Measurements from ENCODE around the gene RAB38. TPM values are rescaled to one million over a fixed set of nuclear protein-coding genes. Genes with fewer than 3 reads are reported as not detected.

Gene RAB38
- total and polyA plus RNA-seq, 8 donors: 1.0 to 9.0 (median 2.9) TPM; not detected in 1

GRCh38 chr11:88206751-88207150 is 31.5 kb upstream of the RAB38 start:
- DNase-seq: no peak
- TF ChIP-seq POLR2A (IDR thresholded peaks at IDR 0.05): no peak
- no peak for TF ChIP-seq EP300 (IDR thresholded peaks at IDR 0.05)
- TF ChIP-seq CTCF (IDR thresholded peaks at IDR 0.05): no peak
- no peak for TF ChIP-seq POLR2AphosphoS5 (IDR thresholded peaks at IDR 0.05)
- WGBS, 5 donors: 0% methylated on average over 1 of the region's 1 CpG
- intact Hi-C loops (cut with DNase I; ENCODE audit: low total_unique reads): no loop called here
- Histone ChIP-seq H3K9me3 (no peaks in the 10 kb centered on the region), H3K4me1 (no peaks in the 10 kb centered on the region), H3K4me3 (no peak overlapping the region), H3K27me3 (no peaks in the 10 kb centered on the region), H3K27ac (no peak overlapping the region), H3K36me3 (no peaks in the 10 kb centered on the region)

- H3K9me3 ChIP-seq: no peaks in the 10 kb centered on the region
- no peak overlapping the region for H3K4me3 ChIP-seq
- no peak overlapping the region for H3K27ac ChIP-seq
- TF ChIP-seq CTCF (IDR thresholded peaks at IDR 0.05) (no peak), POLR2AphosphoS5 (IDR thresholded peaks at IDR 0.05) (no peak), EP300 (IDR thresholded peaks at IDR 0.05) (no peak), POLR2A (IDR thresholded peaks at IDR 0.05) (no peak)
- H3K36me3 ChIP-seq: no peaks in the 10 kb centered on the region
- no peaks in the 10 kb centered on the region for H3K4me1 ChIP-seq
- intact Hi-C loops (cut with DNase I; ENCODE audit: low total_unique reads): no loop called here
- WGBS, 5 donors: 91 to 96% (median 93%) methylated on average over 3 of the region's 3 CpGs
- no peak for DNase-seq
- no peaks in the 10 kb centered on the region for H3K27me3 ChIP-seq
These were observed 29.1 kb upstream of the RAB38 start for GRCh38 chr11:88204353-88204752.

GRCh38 chr11:88203604-88204003 is 28.4 kb upstream of the RAB38 start:
- TF ChIP-seq POLR2AphosphoS5 (IDR thresholded peaks at IDR 0.05): no peak
- TF ChIP-seq POLR2A (IDR thresholded peaks at IDR 0.05): no peak
- TF ChIP-seq EP300 (IDR thresholded peaks at IDR 0.05): no peak
- no peak for TF ChIP-seq CTCF (IDR thresholded peaks at IDR 0.05)
- Histone ChIP-seq H3K4me1 (no peaks in the 10 kb centered on the region), H3K36me3 (no peaks in the 10 kb centered on the region), H3K4me3 (no peak overlapping the region), H3K9me3 (no peaks in the 10 kb centered on the region), H3K27me3 (no peaks in the 10 kb centered on the region), H3K27ac (no peak overlapping the region)
- intact Hi-C loops (cut with DNase I; ENCODE audit: low total_unique reads): no loop called here
- no peak for DNase-seq
- 94 to 99% (median 98%) methylated on average over 2 of the region's 2 CpGs for WGBS, 5 donors

GRCh38 chr11:88202498-88202897 is 27.3 kb upstream of the RAB38 start:
- Histone ChIP-seq H3K4me1 (no peaks in the 10 kb centered on the region), H3K27me3 (no peaks in the 10 kb centered on the region), H3K36me3 (no peaks in the 10 kb centered on the region), H3K27ac (no peak overlapping the region), H3K4me3 (no peak overlapping the region), H3K9me3 (peaks cover 0 to 6% (median under 1%) of the 10 kb centered on the region in 4 donors)
- intact Hi-C loops (cut with DNase I; ENCODE audit: low total_unique reads): no loop called here
- no peak for DNase-seq
- WGBS, 5 donors: 68 to 79% (median 72%) methylated on average over 1 of the region's 1 CpG
- TF ChIP-seq CTCF (IDR thresholded peaks at IDR 0.05) (no peak), POLR2AphosphoS5 (IDR thresholded peaks at IDR 0.05) (no peak), POLR2A (IDR thresholded peaks at IDR 0.05) (no peak), EP300 (IDR thresholded peaks at IDR 0.05) (no peak)
